ENCODE results near the gene VSTM1. TPM values are rescaled to one million over a fixed set of nuclear protein-coding genes. Genes with fewer than 3 reads are reported as not detected.

The VSTM1 gene
- total RNA-seq, 6 experiments from 2014 or later, result 0.37 TPM; not detected in 5

DNA sequence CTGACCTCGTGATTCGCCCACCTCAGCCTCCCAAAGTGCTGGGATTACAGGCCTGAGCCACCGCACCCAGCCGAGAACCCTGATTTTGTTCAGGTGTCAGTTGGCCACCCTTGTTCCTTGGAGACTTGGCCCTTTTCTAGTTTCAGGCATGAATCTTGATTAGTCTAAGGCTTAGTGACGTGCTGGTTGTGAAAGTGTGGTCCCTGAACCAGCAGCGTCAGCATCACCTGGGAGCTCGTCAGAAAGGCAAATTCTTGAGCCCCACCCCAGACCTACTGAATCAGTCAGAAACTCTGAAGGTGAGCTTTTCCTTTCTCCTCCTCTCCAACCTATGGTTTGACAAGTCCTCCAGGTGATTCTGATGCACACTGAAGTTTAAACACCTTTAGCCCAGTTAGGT lies 37.0 kb downstream of the VSTM1 start:
- TF ChIP-seq POLR2A (IDR thresholded peaks at IDR 0.05), result no peak
- TF ChIP-seq, protein P1, sequence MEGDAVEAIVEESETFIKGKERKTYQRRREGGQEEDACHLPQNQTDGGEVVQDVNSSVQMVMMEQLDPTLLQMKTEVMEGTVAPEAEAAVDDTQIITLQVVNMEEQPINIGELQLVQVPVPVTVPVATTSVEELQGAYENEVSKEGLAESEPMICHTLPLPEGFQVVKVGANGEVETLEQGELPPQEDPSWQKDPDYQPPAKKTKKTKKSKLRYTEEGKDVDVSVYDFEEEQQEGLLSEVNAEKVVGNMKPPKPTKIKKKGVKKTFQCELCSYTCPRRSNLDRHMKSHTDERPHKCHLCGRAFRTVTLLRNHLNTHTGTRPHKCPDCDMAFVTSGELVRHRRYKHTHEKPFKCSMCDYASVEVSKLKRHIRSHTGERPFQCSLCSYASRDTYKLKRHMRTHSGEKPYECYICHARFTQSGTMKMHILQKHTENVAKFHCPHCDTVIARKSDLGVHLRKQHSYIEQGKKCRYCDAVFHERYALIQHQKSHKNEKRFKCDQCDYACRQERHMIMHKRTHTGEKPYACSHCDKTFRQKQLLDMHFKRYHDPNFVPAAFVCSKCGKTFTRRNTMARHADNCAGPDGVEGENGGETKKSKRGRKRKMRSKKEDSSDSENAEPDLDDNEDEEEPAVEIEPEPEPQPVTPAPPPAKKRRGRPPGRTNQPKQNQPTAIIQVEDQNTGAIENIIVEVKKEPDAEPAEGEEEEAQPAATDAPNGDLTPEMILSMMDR (IDR thresholded peaks at IDR 0.05), result no peak
- intact Hi-C loops (cut with DNase I), result loop anchor here (10.0 kb wide), 2 partner anchors 172 to 182 kb away; no protein-coding TSS in a partner anchor
- H3K9me3 ChIP-seq, result no peaks in the 10 kb centered on the region
- no peaks in the 10 kb centered on the region for H3K36me3 ChIP-seq
- H3K27me3 ChIP-seq, result peaks cover 0 to 5% of the 10 kb centered on the region in 2 donors
- DNase-seq, result no peak
- no peak overlapping the region for H3K4me3 ChIP-seq
- WGBS (ENCODE audit: insufficient coverage, low coverage, low lambda C conversion rate, missing lambda C conversion rate), result 51% methylated on average over 7 of the region's 7 CpGs
- H3K27ac ChIP-seq, result no peak overlapping the region
- ATAC-seq, result no peak
- no peaks in the 10 kb centered on the region for H3K4me1 ChIP-seq

DNA sequence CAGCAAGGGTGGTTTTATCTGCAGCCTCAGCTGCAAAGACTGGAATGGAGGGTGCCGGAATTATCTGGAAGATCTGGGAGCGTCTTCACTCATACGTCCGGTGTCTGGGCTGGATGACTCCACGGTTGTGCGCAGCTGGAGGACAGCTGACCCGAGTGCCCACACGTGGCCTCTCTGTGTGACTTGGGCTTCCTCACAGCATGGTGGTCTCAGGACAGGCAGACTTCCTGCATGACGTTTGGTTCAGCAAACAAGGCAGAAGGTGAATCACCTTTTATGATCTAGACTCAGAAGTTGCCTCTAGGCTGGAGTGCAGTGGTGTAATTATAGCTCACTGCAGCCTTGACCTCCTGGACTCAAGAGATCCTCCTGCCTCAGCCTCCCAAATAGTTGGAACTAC lies 39.0 kb downstream of the VSTM1 start:
- intact Hi-C loops (cut with DNase I), result loop anchor here (10.0 kb wide), 2 partner anchors 170 to 180 kb away; no protein-coding TSS in a partner anchor
- WGBS (ENCODE audit: insufficient coverage, low coverage, low lambda C conversion rate, missing lambda C conversion rate), result 42% methylated on average over 3 of the region's 9 CpGs
- TF ChIP-seq, protein P1 (IDR thresholded peaks at IDR 0.05), result no peak
- no peak for TF ChIP-seq POLR2A (IDR thresholded peaks at IDR 0.05)
- ATAC-seq (no peak), DNase-seq (no peak)
- Histone ChIP-seq H3K27me3 (peaks cover 0 to 5% of the 10 kb centered on the region in 2 donors), H3K4me3 (no peak overlapping the region), H3K27ac (no peak overlapping the region), H3K4me1 (no peaks in the 10 kb centered on the region), H3K9me3 (no peaks in the 10 kb centered on the region), H3K36me3 (no peaks in the 10 kb centered on the region)

DNA sequence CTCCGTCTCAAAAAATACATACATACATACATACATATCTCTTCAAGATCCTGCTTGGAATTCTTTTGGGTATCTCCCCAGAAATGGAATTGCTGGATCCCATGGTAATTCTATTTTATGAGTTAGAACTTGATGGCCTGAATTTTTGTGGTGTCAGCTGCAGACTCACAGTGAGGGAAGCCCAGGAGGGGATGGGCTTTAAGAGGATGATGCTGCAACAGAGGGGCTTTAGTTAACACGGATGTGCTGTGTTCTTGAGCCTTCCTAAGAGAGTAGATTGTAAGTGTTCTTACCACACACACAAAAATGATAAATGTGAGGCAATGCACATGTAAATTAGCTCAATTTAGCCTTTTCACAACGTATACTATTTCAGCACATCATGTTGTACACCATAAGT lies 40.5 kb downstream of the VSTM1 start:
- WGBS (ENCODE audit: insufficient coverage, low coverage, low lambda C conversion rate, missing lambda C conversion rate), result 5% methylated on average over 2 of the region's 3 CpGs
- DNase-seq (no peak), ATAC-seq (no peak)
- TF ChIP-seq, protein P1 (IDR thresholded peaks at IDR 0.05), result no peak
- no peak for TF ChIP-seq POLR2A (IDR thresholded peaks at IDR 0.05)
- no peaks in the 10 kb centered on the region for H3K9me3 ChIP-seq
- intact Hi-C loops (cut with DNase I), result loop anchor here (10.0 kb wide), 2 partner anchors 168 to 178 kb away; no protein-coding TSS in a partner anchor
- H3K36me3 ChIP-seq, result no peaks in the 10 kb centered on the region
- no peak overlapping the region for H3K27ac ChIP-seq
- H3K4me3 ChIP-seq, result no peak overlapping the region
- peaks cover 0 to 5% of the 10 kb centered on the region in 2 donors for H3K27me3 ChIP-seq
- no peaks in the 10 kb centered on the region for H3K4me1 ChIP-seq

DNA sequence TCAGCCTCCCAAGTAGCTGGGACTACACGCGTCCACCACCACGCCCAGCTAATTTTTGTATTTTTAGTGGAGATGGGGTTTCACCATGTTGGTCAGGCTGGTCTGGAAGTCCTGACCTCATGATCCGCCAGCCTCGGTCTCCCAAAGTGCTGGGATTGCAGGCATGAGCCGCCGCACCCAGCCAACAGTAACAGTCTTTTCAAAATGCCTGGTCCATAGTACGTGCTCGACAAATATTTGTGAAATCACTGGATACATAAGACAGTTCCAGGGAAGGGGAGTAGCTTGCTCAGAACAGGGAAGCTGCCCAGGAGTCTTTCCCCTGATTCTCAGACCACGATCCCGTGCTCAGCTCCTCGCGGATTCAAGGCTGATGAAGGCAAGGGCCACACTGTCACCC lies 41.8 kb downstream of the VSTM1 start:
- intact Hi-C loops (cut with DNase I), result loop anchor here (10.0 kb wide), 2 partner anchors 167 to 177 kb away; no protein-coding TSS in a partner anchor
- 76% methylated on average over 5 of the region's 13 CpGs for WGBS (ENCODE audit: insufficient coverage, low coverage, low lambda C conversion rate, missing lambda C conversion rate)
- TF ChIP-seq POLR2A (IDR thresholded peaks at IDR 0.05), result no peak
- TF ChIP-seq, protein P1 (IDR thresholded peaks at IDR 0.05), result no peak
- no peak for DNase-seq
- H3K36me3 ChIP-seq, result no peaks in the 10 kb centered on the region
- no peak for ATAC-seq
- H3K4me1 ChIP-seq, result no peaks in the 10 kb centered on the region
- H3K4me3 ChIP-seq, result no peak overlapping the region
- H3K9me3 ChIP-seq, result no peaks in the 10 kb centered on the region
- peaks cover 0 to 5% of the 10 kb centered on the region in 2 donors for H3K27me3 ChIP-seq
- H3K27ac ChIP-seq, result no peak overlapping the region
